ENCODE results near the gene ZGRF1.
"Not testable (repeated sequence)": the region's sequence is repeated elsewhere in the genome, so short reads cannot be mapped to it uniquely, and the experiment has no call there.

The ZGRF1 gene

DNA sequence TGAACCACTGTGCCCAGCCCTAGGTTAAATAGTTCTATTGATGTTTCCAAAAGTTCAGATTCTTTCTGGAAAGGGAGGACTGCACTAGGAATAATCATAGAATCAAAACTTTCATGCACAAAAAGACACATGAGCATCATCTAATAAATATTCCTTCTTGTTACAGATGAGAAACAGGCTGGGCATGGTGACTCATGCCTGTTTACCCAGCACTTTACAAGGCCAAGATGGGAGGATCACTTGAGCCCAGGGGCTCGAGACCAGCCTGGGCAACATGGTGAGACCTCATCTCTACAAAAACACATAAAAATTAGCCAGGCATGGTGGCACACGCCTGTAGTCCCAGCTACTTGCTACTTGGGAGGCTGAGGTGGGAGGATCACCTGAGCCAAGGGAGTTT, 27.9 kb upstream of the ZGRF1 start:
- Histone ChIP-seq H3K27me3 (ENCODE audit: control insufficient read depth, low read length) (no peaks in the 10 kb centered on the region), H3K9me3 (ENCODE audit: control insufficient read depth, insufficient read depth, low read length) (no peaks in the 10 kb centered on the region), H3K27ac (ENCODE audit: low read depth, low read length) (no peak overlapping the region), H3K4me1 (ENCODE audit: control insufficient read depth, low read length) (no peaks in the 10 kb centered on the region), H3K4me2 (ENCODE audit: low read length) (no peak overlapping the region), H3K4me3 (ENCODE audit: low read length) (no peak overlapping the region), H3K36me3 (ENCODE audit: control insufficient read depth, low read length) (no peaks in the 10 kb centered on the region), H4K20me1 (ENCODE audit: control insufficient read depth, insufficient read depth, low read depth, low read length) (no peaks in the 10 kb centered on the region), H3K79me2 (ENCODE audit: control insufficient read depth, low read length) (no peaks in the 10 kb centered on the region), H3F3A (ENCODE audit: control insufficient read depth, insufficient read depth) (peaks cover 7% of the 10 kb centered on the region; the same call in 1 of the 2 replicates), H3K9me2 (replicated peaks; ENCODE audit: control insufficient read depth, low read length) (no peaks in the 10 kb centered on the region)
- TF ChIP-seq, protein P1, sequence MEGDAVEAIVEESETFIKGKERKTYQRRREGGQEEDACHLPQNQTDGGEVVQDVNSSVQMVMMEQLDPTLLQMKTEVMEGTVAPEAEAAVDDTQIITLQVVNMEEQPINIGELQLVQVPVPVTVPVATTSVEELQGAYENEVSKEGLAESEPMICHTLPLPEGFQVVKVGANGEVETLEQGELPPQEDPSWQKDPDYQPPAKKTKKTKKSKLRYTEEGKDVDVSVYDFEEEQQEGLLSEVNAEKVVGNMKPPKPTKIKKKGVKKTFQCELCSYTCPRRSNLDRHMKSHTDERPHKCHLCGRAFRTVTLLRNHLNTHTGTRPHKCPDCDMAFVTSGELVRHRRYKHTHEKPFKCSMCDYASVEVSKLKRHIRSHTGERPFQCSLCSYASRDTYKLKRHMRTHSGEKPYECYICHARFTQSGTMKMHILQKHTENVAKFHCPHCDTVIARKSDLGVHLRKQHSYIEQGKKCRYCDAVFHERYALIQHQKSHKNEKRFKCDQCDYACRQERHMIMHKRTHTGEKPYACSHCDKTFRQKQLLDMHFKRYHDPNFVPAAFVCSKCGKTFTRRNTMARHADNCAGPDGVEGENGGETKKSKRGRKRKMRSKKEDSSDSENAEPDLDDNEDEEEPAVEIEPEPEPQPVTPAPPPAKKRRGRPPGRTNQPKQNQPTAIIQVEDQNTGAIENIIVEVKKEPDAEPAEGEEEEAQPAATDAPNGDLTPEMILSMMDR (IDR thresholded peaks at IDR 0.05; ENCODE audit: low read depth, low read length, poor library complexity, severe bottlenecking) = no peak

DNA sequence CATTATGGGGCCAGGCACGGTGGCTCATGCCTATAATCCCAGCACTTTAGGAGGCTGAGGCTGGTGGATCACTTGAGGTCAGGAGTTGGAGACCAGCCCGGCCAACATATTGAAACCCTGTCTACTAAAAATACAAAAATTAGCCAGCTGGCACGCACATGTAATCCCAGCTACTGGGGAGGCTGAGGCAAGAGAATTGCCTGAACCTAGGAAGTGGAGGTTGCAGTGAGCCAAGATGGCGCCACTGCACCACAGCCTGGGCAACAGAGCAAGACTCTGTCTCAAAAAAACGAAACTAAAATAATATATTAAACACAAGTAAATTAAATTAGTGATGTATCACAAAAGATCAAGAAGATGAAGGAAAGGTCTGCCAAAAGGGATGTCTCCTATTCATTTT, 19.4 kb upstream of the ZGRF1 start:
- not testable (repeated sequence) for H3F3A ChIP-seq (ENCODE audit: control insufficient read depth, insufficient read depth); H3K27ac ChIP-seq (ENCODE audit: low read depth, low read length); H3K4me1 ChIP-seq (ENCODE audit: control insufficient read depth, low read length); H3K4me3 ChIP-seq (ENCODE audit: low read length); H4K20me1 ChIP-seq (ENCODE audit: control insufficient read depth, insufficient read depth, low read depth, low read length); H3K4me2 ChIP-seq (ENCODE audit: low read length); H3K9me2 ChIP-seq (replicated peaks; ENCODE audit: control insufficient read depth, low read length); H3K79me2 ChIP-seq (ENCODE audit: control insufficient read depth, low read length); H3K9me3 ChIP-seq (ENCODE audit: control insufficient read depth, insufficient read depth, low read length); H3K27me3 ChIP-seq (ENCODE audit: control insufficient read depth, low read length)
- H3K36me3 ChIP-seq (ENCODE audit: control insufficient read depth, low read length) = peaks cover 57% of the 10 kb centered on the region

DNA sequence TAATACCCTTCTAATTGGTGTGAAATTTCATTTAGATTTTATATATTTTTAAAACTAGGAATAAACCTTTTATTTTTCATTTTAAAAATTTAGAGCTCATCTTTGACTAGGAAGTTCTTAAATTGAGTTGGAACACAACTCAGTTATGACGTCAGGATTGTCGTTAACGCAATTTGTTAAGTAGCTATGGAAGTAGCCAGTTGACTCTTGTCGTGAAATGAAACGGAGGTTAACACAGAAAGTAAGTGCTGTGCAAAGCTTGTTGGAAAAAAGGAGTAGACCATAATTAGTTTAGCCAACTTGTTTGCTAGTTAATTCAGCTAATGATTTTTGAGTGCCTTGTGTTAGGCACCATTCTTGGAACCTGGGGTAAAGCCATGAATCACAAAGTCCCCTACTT, 18.6 kb upstream of the ZGRF1 start:
- Histone ChIP-seq H3K4me2 (ENCODE audit: low read length) (no peak overlapping the region), H3K79me2 (ENCODE audit: control insufficient read depth, low read length) (no peaks in the 10 kb centered on the region), H3F3A (ENCODE audit: control insufficient read depth, insufficient read depth) (no peaks in the 10 kb centered on the region), H3K4me1 (ENCODE audit: control insufficient read depth, low read length) (no peaks in the 10 kb centered on the region), H3K9me2 (replicated peaks; ENCODE audit: control insufficient read depth, low read length) (no peaks in the 10 kb centered on the region), H3K9me3 (ENCODE audit: control insufficient read depth, insufficient read depth, low read length) (no peaks in the 10 kb centered on the region), H3K27me3 (ENCODE audit: control insufficient read depth, low read length) (no peaks in the 10 kb centered on the region), H3K4me3 (ENCODE audit: low read length) (no peak overlapping the region), H3K27ac (ENCODE audit: low read depth, low read length) (no peak overlapping the region), H3K36me3 (ENCODE audit: control insufficient read depth, low read length) (peaks cover 64% of the 10 kb centered on the region), H4K20me1 (ENCODE audit: control insufficient read depth, insufficient read depth, low read depth, low read length) (no peaks in the 10 kb centered on the region)
- no peak for TF ChIP-seq EZH2phosphoT487 (IDR thresholded peaks at IDR 0.05; ENCODE audit: borderline replicate concordance, low read length)

DNA sequence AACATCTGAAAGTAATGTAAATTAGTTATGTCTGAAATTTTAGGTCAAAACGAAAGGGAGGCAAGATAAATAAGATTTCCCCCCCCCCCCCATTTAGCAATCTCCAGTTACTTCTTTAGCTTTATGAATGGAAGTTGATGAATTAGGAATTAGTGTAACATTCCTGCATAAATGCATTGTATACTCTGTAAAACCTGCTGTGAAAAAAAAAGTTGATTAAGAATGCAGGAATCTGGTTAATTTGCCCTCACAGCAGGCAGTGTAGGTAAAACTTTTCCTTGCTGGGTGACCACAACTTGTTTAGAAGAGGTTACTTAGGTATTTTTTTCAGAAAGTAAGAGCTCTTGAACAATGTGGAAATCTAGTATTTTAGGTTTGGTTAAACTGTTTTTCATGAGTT, 15.5 kb upstream of the ZGRF1 start:
- H3K79me2 ChIP-seq (ENCODE audit: control insufficient read depth, low read length) = no peaks in the 10 kb centered on the region
- no peak overlapping the region for H3K27ac ChIP-seq (ENCODE audit: low read depth, low read length)
- H3K9me2 ChIP-seq (replicated peaks; ENCODE audit: control insufficient read depth, low read length) = no peaks in the 10 kb centered on the region
- H3K27me3 ChIP-seq (ENCODE audit: control insufficient read depth, low read length) = no peaks in the 10 kb centered on the region
- H3K4me1 ChIP-seq (ENCODE audit: control insufficient read depth, low read length) = no peaks in the 10 kb centered on the region
- no peaks in the 10 kb centered on the region; the same call in 1 of the 2 replicates for H3F3A ChIP-seq (ENCODE audit: control insufficient read depth, insufficient read depth)
- H3K4me2 ChIP-seq (ENCODE audit: low read length) = no peak overlapping the region
- H4K20me1 ChIP-seq (ENCODE audit: control insufficient read depth, insufficient read depth, low read depth, low read length) = no peaks in the 10 kb centered on the region
- peaks cover 76% of the 10 kb centered on the region for H3K36me3 ChIP-seq (ENCODE audit: control insufficient read depth, low read length)
- H3K4me3 ChIP-seq (ENCODE audit: low read length) = no peak overlapping the region
- H3K9me3 ChIP-seq (ENCODE audit: control insufficient read depth, insufficient read depth, low read length) = no peaks in the 10 kb centered on the region
- TF ChIP-seq, protein P1 (IDR thresholded peaks at IDR 0.05; ENCODE audit: low read depth, low read length, poor library complexity, severe bottlenecking) = no peak
- no peak for TF ChIP-seq EZH2phosphoT487 (IDR thresholded peaks at IDR 0.05; ENCODE audit: borderline replicate concordance, low read length)
